OCI-LY1 (cell line): ENCODE data around the gene PLEKHA6.

Source experiments
- H2AFZ ChIP-seq: fragments of 200-600 bp; sonication (generic), shearing (Covaris generic); 2 replicates; pipeline ENCODE4 v1.6.0; 2014; ENCODE audit warnings: antibody characterized with exemption, mild to moderate bottlenecking, low read length
- H3F3A ChIP-seq: fragments of 200-600 bp; sonication (generic), shearing (Covaris generic); 2 replicates; pipeline ENCODE4 v1.6.0; 2014; ENCODE audit warnings: mild to moderate bottlenecking, antibody characterized with exemption, low read length, moderate library complexity; ENCODE audit not compliant: insufficient read depth
- H3K27ac ChIP-seq: fragments of 200-600 bp; sonication (generic); 2 replicates; pipeline ENCODE4 v1.5.1; 2014; ENCODE audit warnings: low read length, mixed run types, mild to moderate bottlenecking, low read depth; ENCODE audit not compliant: poor library complexity, severe bottlenecking
- H3K27me3 ChIP-seq: fragments of 200-600 bp; sonication (generic); 2 replicates; pipeline ENCODE4 v1.6.0; 2014; ENCODE audit warnings: antibody characterized with exemption, mild to moderate bottlenecking, low read length, moderate library complexity; ENCODE audit not compliant: insufficient read depth
- H3K36me3 ChIP-seq: fragments of 200-600 bp; sonication (generic); 2 replicates; pipeline ENCODE4 v1.6.1; 2014; ENCODE audit warnings: mild to moderate bottlenecking, antibody characterized with exemption, low read length, moderate library complexity, mixed read lengths; ENCODE audit not compliant: insufficient read depth
- H3K4me1 ChIP-seq: fragments of 200-600 bp; sonication (generic); 2 replicates; pipeline ENCODE4 v1.5.1; 2014; ENCODE audit warnings: mild to moderate bottlenecking, low read length, moderate library complexity; ENCODE audit not compliant: insufficient read depth, severe bottlenecking
- H3K4me2 ChIP-seq: fragments of 200-600 bp; sonication (generic), shearing (Covaris generic); 2 replicates; pipeline ENCODE4 v1.6.1; 2014; ENCODE audit warnings: low read length
- H3K4me3 ChIP-seq: fragments of 200-600 bp; sonication (generic); 2 replicates; pipeline ENCODE4 v1.5.1; 2014; ENCODE audit warnings: low read length, low read depth, mild to moderate bottlenecking, mixed read lengths; ENCODE audit not compliant: poor library complexity, severe bottlenecking
- H3K79me2 ChIP-seq: fragments of 200-600 bp; shearing (Covaris generic); 2 replicates; pipeline ENCODE4 v1.6.1; 2016; ENCODE audit warnings: mixed run types, low read length, mixed read lengths; ENCODE audit not compliant: insufficient read depth
- H3K9ac ChIP-seq: fragments of 200-600 bp; sonication (generic), shearing (Covaris generic); 2 replicates; pipeline ENCODE4 v1.6.1; 2014; ENCODE audit warnings: mild to moderate bottlenecking, low read length, mixed read lengths
- H3K9me2 ChIP-seq: fragments of 200-600 bp; sonication (generic), shearing (Covaris generic); 2 replicates; pipeline ENCODE4 v1.6.1; 2014; ENCODE audit warnings: low read depth, mild to moderate bottlenecking, low read length, mixed read lengths
- H3K9me3 ChIP-seq: fragments of 200-600 bp; shearing (Covaris generic); 2 replicates; pipeline ENCODE4 v1.6.1; 2014; ENCODE audit warnings: low read length, mixed read lengths
- H4K20me1 ChIP-seq: fragments of 200-600 bp; sonication (generic), shearing (Covaris generic); 2 replicates; pipeline ENCODE4 v1.6.0; 2016; ENCODE audit warnings: mild to moderate bottlenecking, low read length; ENCODE audit not compliant: insufficient read depth
- EZH2 ChIP-seq: fragments of 200-600 bp; sonication (generic), shearing (Covaris generic); IDR thresholded peaks from 2 replicates; pipeline ENCODE4 v1.8.0; 2017; ENCODE audit warnings: borderline replicate concordance, mixed run types, mild to moderate bottlenecking, antibody characterized with exemption, low read length, moderate library complexity, mixed read lengths
- TF ChIP-seq, protein P1 (sequence below): fragments of 200-600 bp; sonication (generic), shearing (Covaris generic); IDR thresholded peaks from 2 replicates; pipeline ENCODE4 v1.5.1; 2017; ENCODE audit warnings: mild to moderate bottlenecking, antibody characterized with exemption, low read length, moderate library complexity, mixed read lengths

The PLEKHA6 gene

DNA sequence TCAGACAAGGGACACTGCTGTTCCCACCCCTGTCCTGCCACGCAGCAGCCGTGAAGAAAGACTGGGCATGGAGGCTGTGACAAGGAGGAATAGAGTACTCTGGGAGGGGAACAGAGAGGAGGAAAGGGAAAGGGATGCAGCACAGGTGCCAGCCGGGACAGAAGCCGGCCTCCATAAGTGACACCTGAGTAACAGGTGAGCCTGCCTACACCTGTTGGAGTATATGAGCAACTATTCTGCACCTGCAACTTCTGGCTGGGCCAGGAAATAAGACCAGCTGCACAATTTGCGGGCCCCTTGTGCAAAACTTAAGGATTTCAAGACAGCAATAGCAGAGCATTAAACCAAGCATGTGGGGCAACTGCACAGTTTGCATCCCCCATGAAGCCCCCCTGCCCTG lies 73.4 kb downstream of the PLEKHA6 start:
- H3F3A ChIP-seq: no peaks in the 10 kb centered on the region
- TF ChIP-seq, protein P1, sequence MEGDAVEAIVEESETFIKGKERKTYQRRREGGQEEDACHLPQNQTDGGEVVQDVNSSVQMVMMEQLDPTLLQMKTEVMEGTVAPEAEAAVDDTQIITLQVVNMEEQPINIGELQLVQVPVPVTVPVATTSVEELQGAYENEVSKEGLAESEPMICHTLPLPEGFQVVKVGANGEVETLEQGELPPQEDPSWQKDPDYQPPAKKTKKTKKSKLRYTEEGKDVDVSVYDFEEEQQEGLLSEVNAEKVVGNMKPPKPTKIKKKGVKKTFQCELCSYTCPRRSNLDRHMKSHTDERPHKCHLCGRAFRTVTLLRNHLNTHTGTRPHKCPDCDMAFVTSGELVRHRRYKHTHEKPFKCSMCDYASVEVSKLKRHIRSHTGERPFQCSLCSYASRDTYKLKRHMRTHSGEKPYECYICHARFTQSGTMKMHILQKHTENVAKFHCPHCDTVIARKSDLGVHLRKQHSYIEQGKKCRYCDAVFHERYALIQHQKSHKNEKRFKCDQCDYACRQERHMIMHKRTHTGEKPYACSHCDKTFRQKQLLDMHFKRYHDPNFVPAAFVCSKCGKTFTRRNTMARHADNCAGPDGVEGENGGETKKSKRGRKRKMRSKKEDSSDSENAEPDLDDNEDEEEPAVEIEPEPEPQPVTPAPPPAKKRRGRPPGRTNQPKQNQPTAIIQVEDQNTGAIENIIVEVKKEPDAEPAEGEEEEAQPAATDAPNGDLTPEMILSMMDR: no peak
- no peak for TF ChIP-seq EZH2
- H3K9me3 ChIP-seq: no peaks in the 10 kb centered on the region
- no peak overlapping the region for H3K9ac ChIP-seq
- H4K20me1 ChIP-seq: no peaks in the 10 kb centered on the region
- no peaks in the 10 kb centered on the region for H3K4me1 ChIP-seq
- H3K79me2 ChIP-seq: no peaks in the 10 kb centered on the region
- no peak overlapping the region; the same call in 1 of the 2 replicates for H3K4me2 ChIP-seq
- no peaks in the 10 kb centered on the region for H3K9me2 ChIP-seq
- no peaks in the 10 kb centered on the region for H3K36me3 ChIP-seq
- no peak overlapping the region for H3K4me3 ChIP-seq
- H3K27me3 ChIP-seq: peaks cover 13% of the 10 kb centered on the region
- H3K27ac ChIP-seq: no peak overlapping the region
- no peak overlapping the region for H2AFZ ChIP-seq

DNA sequence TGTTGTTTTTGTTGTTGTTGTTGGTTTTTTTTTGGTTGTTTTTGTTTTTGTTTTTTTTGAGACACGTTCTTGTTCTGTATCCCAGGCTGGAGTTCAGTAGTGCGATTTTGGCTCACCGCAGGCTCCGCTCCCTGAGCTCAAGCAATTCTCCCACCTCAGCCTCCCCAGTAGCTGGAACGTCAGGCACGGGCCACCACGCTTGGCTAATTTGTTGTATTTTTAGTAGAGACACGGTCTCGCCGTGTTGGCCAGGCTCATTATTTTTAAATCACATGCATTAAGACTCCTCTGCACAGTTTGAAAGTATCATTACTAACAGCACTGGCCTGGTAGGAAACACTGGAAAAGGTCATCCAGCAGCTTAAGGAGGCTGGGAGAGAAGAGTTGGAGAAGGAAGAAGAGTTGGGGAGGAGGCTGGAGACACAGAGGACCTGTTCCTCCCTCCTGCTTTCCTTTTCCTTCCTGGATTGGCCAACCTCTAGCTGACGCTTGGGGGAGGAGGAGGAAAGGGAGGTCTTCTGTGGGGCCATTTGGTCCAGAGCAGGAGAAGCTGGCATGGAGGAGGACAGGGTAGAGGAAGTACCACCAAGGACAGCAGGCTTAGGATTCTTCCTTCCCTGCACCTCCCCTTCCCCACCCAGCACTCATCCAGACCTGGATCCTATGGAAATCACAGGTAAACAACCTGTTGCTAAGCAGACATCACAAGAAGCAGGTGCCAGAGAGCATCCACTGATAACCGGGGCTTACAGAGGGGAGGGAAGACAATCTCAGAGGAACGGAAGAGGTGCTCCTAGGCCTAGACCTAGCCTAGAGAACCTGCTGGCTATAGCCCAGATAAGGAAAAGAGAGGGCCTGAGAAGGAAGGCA lies 74.1 kb downstream of the PLEKHA6 start:
- peaks cover 13% of the 10 kb centered on the region for H3K27me3 ChIP-seq
- no peak overlapping the region for H3K27ac ChIP-seq
- TF ChIP-seq EZH2: no peak
- TF ChIP-seq, protein P1: no peak
- no peaks in the 10 kb centered on the region for H3F3A ChIP-seq
- no peak overlapping the region for H3K4me3 ChIP-seq
- H3K9me2 ChIP-seq: no peaks in the 10 kb centered on the region
- H3K9ac ChIP-seq: no peak overlapping the region
- no peaks in the 10 kb centered on the region for H3K9me3 ChIP-seq
- H3K4me2 ChIP-seq: no peak overlapping the region
- no peaks in the 10 kb centered on the region for H3K79me2 ChIP-seq
- no peaks in the 10 kb centered on the region for H3K4me1 ChIP-seq
- H2AFZ ChIP-seq: no peak overlapping the region
- H3K36me3 ChIP-seq: no peaks in the 10 kb centered on the region
- H4K20me1 ChIP-seq: no peaks in the 10 kb centered on the region

DNA sequence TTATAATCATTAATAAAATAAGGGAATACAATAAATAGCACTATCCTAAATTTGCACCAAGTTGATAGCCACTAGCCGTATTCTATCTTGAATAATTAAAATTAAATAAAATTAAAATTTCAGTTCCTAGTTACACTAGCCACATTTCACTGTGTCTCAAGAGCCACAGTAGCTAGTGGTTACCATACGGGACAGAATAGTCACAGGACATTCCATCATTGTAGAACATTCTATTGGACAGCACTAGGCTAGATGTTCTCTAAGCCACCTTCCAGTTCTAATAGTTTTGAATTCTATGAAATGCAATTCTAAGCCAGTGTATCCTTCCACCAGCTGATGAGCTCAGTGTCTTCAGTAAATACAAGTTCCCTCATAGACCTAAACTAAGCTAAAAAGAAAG lies 74.8 kb downstream of the PLEKHA6 start:
- TF ChIP-seq, protein P1: no peak
- no peak for TF ChIP-seq EZH2
- no peaks in the 10 kb centered on the region for H3K79me2 ChIP-seq
- no peaks in the 10 kb centered on the region for H3K9me2 ChIP-seq
- no peaks in the 10 kb centered on the region for H3K4me1 ChIP-seq
- H3K4me3 ChIP-seq: no peak overlapping the region
- H3K9ac ChIP-seq: no peak overlapping the region
- no peaks in the 10 kb centered on the region for H3F3A ChIP-seq
- no peak overlapping the region for H3K27ac ChIP-seq
- H3K9me3 ChIP-seq: no peaks in the 10 kb centered on the region
- no peaks in the 10 kb centered on the region for H4K20me1 ChIP-seq
- no peak overlapping the region for H3K4me2 ChIP-seq
- peaks cover 17% of the 10 kb centered on the region for H3K27me3 ChIP-seq
- no peak overlapping the region for H2AFZ ChIP-seq
- H3K36me3 ChIP-seq: no peaks in the 10 kb centered on the region
